ENCODE measurements around the gene SLC50A1.

Gene SLC50A1

GRCh38 chr1:155135415-155136028 is at the start of gene SLC50A1:
Gene SLC50A1 (plus strand): TSS chr1:155135852. CDS start chr1:155135912, 60 bp downstream.
- DNase-seq: peak; percentile 91

GRCh38 chr1:155086128-155086741 is 49.4 kb upstream of the SLC50A1 start:
- no peak for DNase-seq

- no peak for DNase-seq
These were observed 48.7 kb upstream of the SLC50A1 start for GRCh38 chr1:155086856-155087535.

GRCh38 chr1:155091071-155092051 is 44.3 kb upstream of the SLC50A1 start:
- peak; percentile 45 for DNase-seq

GRCh38 chr1:155092131-155092530 is 43.5 kb upstream of the SLC50A1 start:
- DNase-seq: no peak

GRCh38 chr1:155092641-155093040 is 43.0 kb upstream of the SLC50A1 start:
- DNase-seq: no peak

- peak; percentile 77 for DNase-seq
These were observed 41.6 kb upstream of the SLC50A1 start for GRCh38 chr1:155093911-155094621.

- DNase-seq: no peak
These were observed 41.1 kb upstream of the SLC50A1 start for GRCh38 chr1:155094622-155094948.

- DNase-seq: no peak
These were observed 36.3 kb upstream of the SLC50A1 start for GRCh38 chr1:155099331-155099730.

- DNase-seq: no peak
These were observed 32.3 kb upstream of the SLC50A1 start for GRCh38 chr1:155103325-155103724.

- DNase-seq: no peak
These were observed 30.8 kb upstream of the SLC50A1 start for GRCh38 chr1:155104605-155105534.

GRCh38 chr1:155105604-155106011 is 30.0 kb upstream of the SLC50A1 start:
- DNase-seq: no peak

- DNase-seq: no peak
These were observed 28.8 kb upstream of the SLC50A1 start for GRCh38 chr1:155106862-155107261.

GRCh38 chr1:155107309-155108264 is 28.1 kb upstream of the SLC50A1 start:
- no peak for DNase-seq

GRCh38 chr1:155108296-155108695 is 27.4 kb upstream of the SLC50A1 start:
- no peak for DNase-seq

GRCh38 chr1:155110381-155110780 is 25.3 kb upstream of the SLC50A1 start:
- no peak for DNase-seq

GRCh38 chr1:155110826-155111225 is 24.8 kb upstream of the SLC50A1 start:
- DNase-seq: no peak

- DNase-seq: no peak
These were observed 22.1 kb upstream of the SLC50A1 start for GRCh38 chr1:155113450-155113980.

- DNase-seq: no peak
These were observed 19.4 kb upstream of the SLC50A1 start for GRCh38 chr1:155116113-155116764.

Data from NCI-H446 treated with DMSO at 0.1 percent for 48 hours (cell line).